GM23338 (cell line): Measurements from ENCODE around the gene PDE1A. TPM values are rescaled to one million over a fixed set of nuclear protein-coding genes. Genes with fewer than 3 reads are reported as not detected.

ENCODE experiments used
- ATAC-seq: fragments of 200-7000 bp; cut with Tn5 transposase; 3 replicates; pipeline ENCODE4 v1.9.1; 2020
- DNase-seq: peaks from one replicate; pipeline ENCODE4 v3.0.0-alpha.2; 2015; ENCODE audit warnings: low spot score
- H2AFZ ChIP-seq: fragments of 200-600 bp; sonication (generic); 2 replicates; pipeline ENCODE4 v1.8.0; 2016; ENCODE audit warnings: antibody characterized with exemption, mild to moderate bottlenecking, moderate library complexity
- H3F3A ChIP-seq: fragments of 200-600 bp; sonication (generic); replicated peaks from 2 replicates; pipeline ENCODE4 v1.8.0; 2017; ENCODE audit warnings: antibody characterized with exemption, mixed run types, low read depth
- H3K27ac ChIP-seq: fragments of 200-600 bp; sonication (generic); 2 replicates; pipeline ENCODE4 v1.6.1; 2016; ENCODE audit warnings: low read depth
- H3K27me3 ChIP-seq: fragments of 200-600 bp; sonication (generic); 2 replicates; pipeline ENCODE4 v1.8.0; 2016; ENCODE audit warnings: mild to moderate bottlenecking, mixed run types, moderate library complexity; ENCODE audit not compliant: insufficient read depth
- H3K36me3 ChIP-seq: fragments of 200-600 bp; sonication (generic); 2 replicates; pipeline ENCODE4 v1.8.0; 2016; ENCODE audit warnings: mild to moderate bottlenecking; ENCODE audit not compliant: insufficient read depth
- H3K4me1 ChIP-seq: fragments of 200-600 bp; sonication (generic); 2 replicates; pipeline ENCODE4 v1.8.0; 2016; ENCODE audit warnings: mild to moderate bottlenecking, moderate library complexity; ENCODE audit not compliant: insufficient read depth
- H3K4me2 ChIP-seq: fragments of 200-600 bp; sonication (generic); 2 replicates; pipeline ENCODE4 v1.7.1; 2017; ENCODE audit warnings: mixed run types
- H3K4me3 ChIP-seq: fragments of 200-600 bp; sonication (generic); 2 replicates; pipeline ENCODE4 v1.6.1; 2016; ENCODE audit warnings: mixed run types
- H3K79me2 ChIP-seq: fragments of 200-600 bp; sonication (generic); replicated peaks from 2 replicates; pipeline ENCODE4 v1.8.0; 2017; ENCODE audit warnings: mild to moderate bottlenecking; ENCODE audit not compliant: insufficient read depth
- H3K9me2 ChIP-seq: fragments of 200-600 bp; sonication (generic); 2 replicates; pipeline ENCODE4 v1.8.0; 2017; ENCODE audit not compliant: insufficient read depth
- H4K20me1 ChIP-seq: fragments of 200-600 bp; sonication (generic); replicated peaks from 2 replicates; pipeline ENCODE4 v1.8.0; 2017; ENCODE audit warnings: mild to moderate bottlenecking; ENCODE audit not compliant: insufficient read depth
- H3K27ac Mint-ChIP-seq: 2 replicates; pipeline ENCODE4 v1.8.0; 2020; ENCODE audit warnings: inconsistent platforms, mild to moderate bottlenecking, moderate library complexity, mixed read lengths
- H3K27me3 Mint-ChIP-seq: 3 replicates; pipeline ENCODE4 v1.8.0; 2022; ENCODE audit warnings: low read depth, mild to moderate bottlenecking, moderate library complexity, mixed read lengths, inconsistent platforms; ENCODE audit not compliant: insufficient read depth, poor library complexity
- H3K36me3 Mint-ChIP-seq: 3 replicates; pipeline ENCODE4 v1.8.0; 2021; ENCODE audit warnings: low read depth, mild to moderate bottlenecking, inconsistent platforms, moderate library complexity, mixed read lengths
- H3K4me1 Mint-ChIP-seq: 3 replicates; pipeline ENCODE4 v1.8.0; 2020; ENCODE audit warnings: mild to moderate bottlenecking, inconsistent platforms, mixed read lengths
- H3K4me3 Mint-ChIP-seq: 3 replicates; pipeline ENCODE4 v1.8.0; 2021; ENCODE audit warnings: moderate library complexity, mild to moderate bottlenecking, inconsistent platforms, mixed read lengths
- H3K9me3 Mint-ChIP-seq: 3 replicates; pipeline ENCODE4 v1.8.0; 2020; ENCODE audit warnings: moderate library complexity, mild to moderate bottlenecking, inconsistent platforms, mixed read lengths
- CREB1 ChIP-seq: fragments of 250-450 bp; sonication (Bioruptor Pico); IDR thresholded peaks from 2 replicates; pipeline ENCODE4 v1.5.0; 2020; ENCODE audit warnings: low read depth, mild to moderate bottlenecking, moderate library complexity
- EZH2 ChIP-seq: fragments of 200-600 bp; sonication (generic); IDR thresholded peaks from one replicate; pipeline ENCODE4 v1.8.0; 2017; ENCODE audit warnings: antibody characterized with exemption, mild to moderate bottlenecking, low read depth; ENCODE audit not compliant: unreplicated experiment
- EZH2phosphoT487 ChIP-seq: fragments of 200-600 bp; sonication (generic); IDR thresholded peaks from one replicate; pipeline ENCODE4 v1.8.1; 2018; ENCODE audit warnings: antibody characterized with exemption; ENCODE audit not compliant: unreplicated experiment
- polyA plus RNA-seq: library from polyadenylated mRNA; unstranded; fragments of >200 nt; fragmentation: Nextera tagmentation; extraction: Ambion mirVana; gene quantifications from 2 replicates; pipeline ENCODE4 v1.2.1, GENCODE V29; 2016
- total RNA-seq: library from RNA; depleted of rRNA; stranded (reverse); fragments of >200 nt; shearing (Covaris generic); gene quantifications from 2 replicates; pipeline ENCODE4 v1.2.3, GENCODE V29; 2014
- TF ChIP-seq, protein P1 (sequence below): fragments of 250-450 bp; sonication (Bioruptor Pico); IDR thresholded peaks from 2 replicates; pipeline ENCODE4 v1.5.0; 2020; ENCODE audit warnings: mild to moderate bottlenecking, moderate library complexity
- TF ChIP-seq, protein P2 (sequence below), 2 experiments: fragments of 200-600 bp in 1 of 2; sonication (generic) in 1 of 2; conservative IDR thresholded peaks; 2 replicates each; pipeline versions ENCODE4 v1.5.1 to v1.6.1; 2016 to 2017; ENCODE audit warnings: antibody characterized with exemption in 2 of 2, low read depth in 2 of 2, mild to moderate bottlenecking in 2 of 2, moderate library complexity in 1 of 2

PDE1A gene
- total and polyA plus RNA-seq, 2 experiments from 2014 or later = 0.28 to 0.31 TPM

DNA sequence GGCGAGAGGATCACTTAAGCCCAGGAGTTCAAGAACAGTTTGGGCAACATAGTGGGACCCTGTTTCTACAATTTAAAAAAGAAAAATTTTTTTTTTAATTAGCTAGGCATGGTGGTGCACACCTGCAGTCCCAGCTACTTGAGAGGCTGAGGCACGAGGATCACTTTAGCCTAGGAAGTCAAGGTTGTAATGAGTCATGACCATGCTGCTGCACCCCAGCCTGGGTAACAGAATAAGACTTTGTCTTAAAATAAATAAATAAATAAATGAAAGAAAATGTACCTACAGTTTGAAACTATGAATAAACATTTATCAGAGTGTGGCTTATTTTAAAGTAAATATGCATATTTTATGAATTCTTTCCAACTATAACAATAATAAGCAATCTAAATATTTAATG is 16.7 kb downstream of the PDE1A start (continued):
- TF ChIP-seq, protein P1, sequence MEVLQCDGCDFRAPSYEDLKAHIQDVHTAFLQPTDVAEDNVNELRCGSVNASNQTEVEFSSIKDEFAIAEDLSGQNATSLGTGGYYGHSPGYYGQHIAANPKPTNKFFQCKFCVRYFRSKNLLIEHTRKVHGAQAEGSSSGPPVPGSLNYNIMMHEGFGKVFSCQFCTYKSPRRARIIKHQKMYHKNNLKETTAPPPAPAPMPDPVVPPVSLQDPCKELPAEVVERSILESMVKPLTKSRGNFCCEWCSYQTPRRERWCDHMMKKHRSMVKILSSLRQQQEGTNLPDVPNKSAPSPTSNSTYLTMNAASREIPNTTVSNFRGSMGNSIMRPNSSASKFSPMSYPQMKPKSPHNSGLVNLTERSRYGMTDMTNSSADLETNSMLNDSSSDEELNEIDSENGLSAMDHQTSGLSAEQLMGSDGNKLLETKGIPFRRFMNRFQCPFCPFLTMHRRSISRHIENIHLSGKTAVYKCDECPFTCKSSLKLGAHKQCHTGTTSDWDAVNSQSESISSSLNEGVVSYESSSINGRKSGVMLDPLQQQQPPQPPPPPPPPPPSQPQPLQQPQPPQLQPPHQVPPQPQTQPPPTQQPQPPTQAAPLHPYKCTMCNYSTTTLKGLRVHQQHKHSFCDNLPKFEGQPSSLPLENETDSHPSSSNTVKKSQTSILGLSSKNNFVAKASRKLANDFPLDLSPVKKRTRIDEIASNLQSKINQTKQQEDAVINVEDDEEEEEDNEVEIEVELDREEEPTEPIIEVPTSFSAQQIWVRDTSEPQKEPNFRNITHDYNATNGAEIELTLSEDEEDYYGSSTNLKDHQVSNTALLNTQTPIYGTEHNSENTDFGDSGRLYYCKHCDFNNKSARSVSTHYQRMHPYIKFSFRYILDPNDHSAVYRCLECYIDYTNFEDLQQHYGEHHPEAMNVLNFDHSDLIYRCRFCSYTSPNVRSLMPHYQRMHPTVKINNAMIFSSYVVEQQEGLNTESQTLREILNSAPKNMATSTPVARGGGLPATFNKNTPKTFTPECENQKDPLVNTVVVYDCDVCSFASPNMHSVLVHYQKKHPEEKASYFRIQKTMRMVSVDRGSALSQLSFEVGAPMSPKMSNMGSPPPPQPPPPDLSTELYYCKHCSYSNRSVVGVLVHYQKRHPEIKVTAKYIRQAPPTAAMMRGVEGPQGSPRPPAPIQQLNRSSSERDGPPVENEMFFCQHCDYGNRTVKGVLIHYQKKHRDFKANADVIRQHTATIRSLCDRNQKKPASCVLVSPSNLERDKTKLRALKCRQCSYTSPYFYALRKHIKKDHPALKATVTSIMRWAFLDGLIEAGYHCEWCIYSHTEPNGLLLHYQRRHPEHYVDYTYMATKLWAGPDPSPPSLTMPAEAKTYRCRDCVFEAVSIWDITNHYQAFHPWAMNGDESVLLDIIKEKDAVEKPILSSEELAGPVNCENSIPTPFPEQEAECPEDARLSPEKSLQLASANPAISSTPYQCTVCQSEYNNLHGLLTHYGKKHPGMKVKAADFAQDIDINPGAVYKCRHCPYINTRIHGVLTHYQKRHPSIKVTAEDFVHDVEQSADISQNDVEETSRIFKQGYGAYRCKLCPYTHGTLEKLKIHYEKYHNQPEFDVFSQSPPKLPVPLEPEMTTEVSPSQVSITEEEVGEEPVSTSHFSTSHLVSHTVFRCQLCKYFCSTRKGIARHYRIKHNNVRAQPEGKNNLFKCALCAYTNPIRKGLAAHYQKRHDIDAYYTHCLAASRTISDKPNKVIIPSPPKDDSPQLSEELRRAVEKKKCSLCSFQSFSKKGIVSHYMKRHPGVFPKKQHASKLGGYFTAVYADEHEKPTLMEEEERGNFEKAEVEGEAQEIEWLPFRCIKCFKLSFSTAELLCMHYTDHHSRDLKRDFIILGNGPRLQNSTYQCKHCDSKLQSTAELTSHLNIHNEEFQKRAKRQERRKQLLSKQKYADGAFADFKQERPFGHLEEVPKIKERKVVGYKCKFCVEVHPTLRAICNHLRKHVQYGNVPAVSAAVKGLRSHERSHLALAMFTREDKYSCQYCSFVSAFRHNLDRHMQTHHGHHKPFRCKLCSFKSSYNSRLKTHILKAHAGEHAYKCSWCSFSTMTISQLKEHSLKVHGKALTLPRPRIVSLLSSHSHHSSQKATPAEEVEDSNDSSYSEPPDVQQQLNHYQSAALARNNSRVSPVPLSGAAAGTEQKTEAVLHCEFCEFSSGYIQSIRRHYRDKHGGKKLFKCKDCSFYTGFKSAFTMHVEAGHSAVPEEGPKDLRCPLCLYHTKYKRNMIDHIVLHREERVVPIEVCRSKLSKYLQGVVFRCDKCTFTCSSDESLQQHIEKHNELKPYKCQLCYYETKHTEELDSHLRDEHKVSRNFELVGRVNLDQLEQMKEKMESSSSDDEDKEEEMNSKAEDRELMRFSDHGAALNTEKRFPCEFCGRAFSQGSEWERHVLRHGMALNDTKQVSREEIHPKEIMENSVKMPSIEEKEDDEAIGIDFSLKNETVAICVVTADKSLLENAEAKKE (CRISPR knock-in tag) = no peak
- TF ChIP-seq, protein P2, sequence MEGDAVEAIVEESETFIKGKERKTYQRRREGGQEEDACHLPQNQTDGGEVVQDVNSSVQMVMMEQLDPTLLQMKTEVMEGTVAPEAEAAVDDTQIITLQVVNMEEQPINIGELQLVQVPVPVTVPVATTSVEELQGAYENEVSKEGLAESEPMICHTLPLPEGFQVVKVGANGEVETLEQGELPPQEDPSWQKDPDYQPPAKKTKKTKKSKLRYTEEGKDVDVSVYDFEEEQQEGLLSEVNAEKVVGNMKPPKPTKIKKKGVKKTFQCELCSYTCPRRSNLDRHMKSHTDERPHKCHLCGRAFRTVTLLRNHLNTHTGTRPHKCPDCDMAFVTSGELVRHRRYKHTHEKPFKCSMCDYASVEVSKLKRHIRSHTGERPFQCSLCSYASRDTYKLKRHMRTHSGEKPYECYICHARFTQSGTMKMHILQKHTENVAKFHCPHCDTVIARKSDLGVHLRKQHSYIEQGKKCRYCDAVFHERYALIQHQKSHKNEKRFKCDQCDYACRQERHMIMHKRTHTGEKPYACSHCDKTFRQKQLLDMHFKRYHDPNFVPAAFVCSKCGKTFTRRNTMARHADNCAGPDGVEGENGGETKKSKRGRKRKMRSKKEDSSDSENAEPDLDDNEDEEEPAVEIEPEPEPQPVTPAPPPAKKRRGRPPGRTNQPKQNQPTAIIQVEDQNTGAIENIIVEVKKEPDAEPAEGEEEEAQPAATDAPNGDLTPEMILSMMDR (conservative IDR thresholded peaks at IDR 0.05; ENCODE audit: low read depth in 2 of 2) = no peak

DNA sequence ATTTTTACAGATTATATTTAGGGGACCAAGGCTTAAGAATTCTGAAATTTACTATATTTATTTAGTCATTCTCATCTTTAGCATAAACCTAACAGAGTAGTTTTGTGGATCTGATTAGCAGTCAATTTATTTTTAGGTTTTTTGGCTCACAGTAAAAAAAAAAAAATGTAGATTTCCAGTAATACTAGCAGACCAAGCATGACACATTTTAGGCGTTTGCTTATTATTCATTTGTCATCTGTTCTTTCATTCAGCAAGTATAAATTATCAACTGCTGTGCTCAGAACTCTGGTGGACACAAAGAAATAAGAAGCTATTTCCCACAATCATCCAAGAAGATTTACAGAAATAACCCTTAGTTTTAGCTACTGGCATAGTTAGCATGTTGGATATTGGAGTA is 20.6 kb downstream of the PDE1A start:
- H3F3A ChIP-seq = no peaks in the 10 kb centered on the region
- H3K27ac Mint-ChIP-seq = no peak overlapping the region
- no peak overlapping the region for H3K4me2 ChIP-seq
- DNase-seq = no peak
- no peaks in the 10 kb centered on the region for H3K9me3 Mint-ChIP-seq
- H3K36me3 Mint-ChIP-seq = no peaks in the 10 kb centered on the region
- ATAC-seq = no peak
- no peaks in the 10 kb centered on the region for H4K20me1 ChIP-seq
- H3K4me1 Mint-ChIP-seq = peaks cover 3% of the 10 kb centered on the region; the same call in 1 of the 3 replicates
- no peaks in the 10 kb centered on the region for H3K27me3 Mint-ChIP-seq
- no peaks in the 10 kb centered on the region for H3K27me3 ChIP-seq
- H3K4me3 ChIP-seq = no peak overlapping the region
- H3K36me3 ChIP-seq = no peaks in the 10 kb centered on the region
- H2AFZ ChIP-seq = no peak overlapping the region
- no peaks in the 10 kb centered on the region for H3K9me2 ChIP-seq
- H3K4me1 ChIP-seq = no peaks in the 10 kb centered on the region
- H3K79me2 ChIP-seq = no peaks in the 10 kb centered on the region
- no peak overlapping the region for H3K4me3 Mint-ChIP-seq
- no peak overlapping the region for H3K27ac ChIP-seq
- TF ChIP-seq, protein P2 (conservative IDR thresholded peaks at IDR 0.05; ENCODE audit: low read depth in 2 of 2) = no peak
- TF ChIP-seq EZH2phosphoT487 = no peak
- no peak for TF ChIP-seq EZH2
- TF ChIP-seq CREB1 (CRISPR knock-in tag) = no peak
